Neural cell (in vitro differentiated cells): ENCODE results near the gene UBAP1L. TPM values are rescaled to one million over a fixed set of nuclear protein-coding genes. Genes with fewer than 3 reads are reported as not detected.

Experiments
- H2AFZ ChIP-seq: fragments of 200-600, 300-800 bp; sonication (generic), shearing (Covaris generic); 2 replicates; pipeline ENCODE4 v1.6.0; 2014; ENCODE audit warnings: low read depth, mild to moderate bottlenecking, antibody characterized with exemption, low read length, moderate library complexity
- H3F3A ChIP-seq: fragments of 200-600 bp; shearing (Covaris generic); 2 replicates; pipeline ENCODE4 v1.6.1; 2016; ENCODE audit warnings: mild to moderate bottlenecking, moderate library complexity, mixed read lengths, antibody characterized with exemption, low read length; ENCODE audit not compliant: insufficient read depth, poor library complexity, severe bottlenecking
- H3K27ac ChIP-seq: fragments of 200-600, 300-800 bp; sonication (generic), shearing (Covaris generic); 2 replicates; pipeline ENCODE4 v1.5.1; 2014; ENCODE audit warnings: mild to moderate bottlenecking, low read length, moderate library complexity
- H3K27me3 ChIP-seq: fragments of 300-800, 200-600 bp; sonication (generic), shearing (Covaris generic); 2 replicates; pipeline ENCODE4 v1.6.0; 2014; ENCODE audit warnings: mild to moderate bottlenecking, low read depth, low read length, moderate library complexity; ENCODE audit not compliant: insufficient read depth
- H3K36me3 ChIP-seq: fragments of 300-800, 200-600 bp; sonication (generic), shearing (Covaris generic); 2 replicates; pipeline ENCODE4 v1.5.1; 2014; ENCODE audit warnings: mild to moderate bottlenecking, antibody characterized with exemption, low read length, moderate library complexity; ENCODE audit not compliant: insufficient read depth
- H3K4me2 ChIP-seq: fragments of 300-800, 200-600 bp; sonication (generic), shearing (Covaris generic); 2 replicates; pipeline ENCODE4 v1.6.0; 2014; ENCODE audit warnings: mild to moderate bottlenecking, low read length
- H3K4me3 ChIP-seq: fragments of 300-800, 200-600 bp; sonication (generic), shearing (Covaris generic); 2 replicates; pipeline ENCODE4 v1.5.1; 2014; ENCODE audit warnings: mild to moderate bottlenecking, low read length, moderate library complexity
- H3K79me2 ChIP-seq: fragments of 200-600 bp; shearing (Covaris generic); replicated peaks from 2 replicates; pipeline ENCODE4 v1.6.0; 2014; ENCODE audit warnings: mild to moderate bottlenecking, low read length, moderate library complexity; ENCODE audit not compliant: insufficient read depth
- H3K9ac ChIP-seq: fragments of 300-800, 200-600 bp; sonication (generic), shearing (Covaris generic); 2 replicates; pipeline ENCODE4 v1.6.1; 2016; ENCODE audit warnings: mild to moderate bottlenecking, low read length, mixed read lengths
- H3K9me2 ChIP-seq: fragments of 200-600 bp; shearing (Covaris generic); 2 replicates; pipeline ENCODE4 v1.6.1; 2016; ENCODE audit warnings: mild to moderate bottlenecking, low read length, mixed read lengths; ENCODE audit not compliant: insufficient read depth
- H3K9me3 ChIP-seq: fragments of 200-600, 300-800 bp; sonication (generic), shearing (Covaris generic); 2 replicates; pipeline ENCODE4 v1.6.1; 2016; ENCODE audit warnings: mild to moderate bottlenecking, mixed run types, low read length, moderate library complexity, mixed read lengths
- H4K20me1 ChIP-seq: fragments of 200-600 bp; shearing (Covaris generic); 2 replicates; pipeline ENCODE4 v1.6.1; 2016; ENCODE audit warnings: mild to moderate bottlenecking, mixed run types; ENCODE audit not compliant: insufficient read depth
- EP300 ChIP-seq: fragments of 450-650 bp; conservative IDR thresholded peaks from 2 replicates; pipeline ENCODE4 v1.6.1; 2014; ENCODE audit warnings: antibody characterized with exemption, mild to moderate bottlenecking, moderate library complexity; ENCODE audit not compliant: poor library complexity, severe bottlenecking
- EZH2 ChIP-seq: fragments of 200-600, 300-800 bp; shearing (Covaris generic), sonication (generic); IDR thresholded peaks from 2 replicates; pipeline ENCODE4 v1.6.1; 2014; ENCODE audit warnings: antibody characterized with exemption, low read length, borderline replicate concordance, mild to moderate bottlenecking; ENCODE audit not compliant: insufficient read depth, poor library complexity, severe bottlenecking
- MXI1 ChIP-seq: fragments of 450-650 bp; conservative IDR thresholded peaks from 2 replicates; pipeline ENCODE4 v1.6.1; 2014; ENCODE audit warnings: antibody characterized with exemption, mild to moderate bottlenecking; ENCODE audit not compliant: poor library complexity, severe bottlenecking
- POLR2AphosphoS5 ChIP-seq: IDR thresholded peaks from 2 replicates; pipeline ENCODE4 v1.6.1; 2012
- RAD21 ChIP-seq: fragments of 450-650 bp; conservative IDR thresholded peaks from 2 replicates; pipeline ENCODE4 v1.6.1; 2014; ENCODE audit warnings: antibody characterized with exemption, mild to moderate bottlenecking, moderate library complexity
- SMC3 ChIP-seq: fragments of 450-650 bp; conservative IDR thresholded peaks from 2 replicates; pipeline ENCODE4 v1.6.1; 2014; ENCODE audit warnings: antibody characterized with exemption, mild to moderate bottlenecking, moderate library complexity; ENCODE audit not compliant: poor library complexity
- TAF1 ChIP-seq: IDR thresholded peaks from 2 replicates; pipeline ENCODE4 v1.6.1; 2012; ENCODE audit warnings: low read depth
- polyA plus RNA-seq: library from polyadenylated mRNA; depleted of rRNA; stranded (reverse); fragments of >200 nt; gene quantifications from 2 replicates; pipeline ENCODE4 v1.2.3, GENCODE V29; 2014
- TF ChIP-seq, protein P1 (sequence below): IDR thresholded peaks from 2 replicates; pipeline ENCODE4 v1.6.1; 2012; ENCODE audit warnings: borderline replicate concordance
- TF ChIP-seq, protein P2 (sequence below): fragments of 450-650 bp; IDR thresholded peaks from 2 replicates; pipeline ENCODE4 v1.5.1; 2014; ENCODE audit warnings: antibody characterized with exemption, mild to moderate bottlenecking, moderate library complexity; ENCODE audit not compliant: poor library complexity, severe bottlenecking

UBAP1L gene
- polyA plus RNA-seq, 1 donor from 2014 or later = 10.3 TPM

DNA sequence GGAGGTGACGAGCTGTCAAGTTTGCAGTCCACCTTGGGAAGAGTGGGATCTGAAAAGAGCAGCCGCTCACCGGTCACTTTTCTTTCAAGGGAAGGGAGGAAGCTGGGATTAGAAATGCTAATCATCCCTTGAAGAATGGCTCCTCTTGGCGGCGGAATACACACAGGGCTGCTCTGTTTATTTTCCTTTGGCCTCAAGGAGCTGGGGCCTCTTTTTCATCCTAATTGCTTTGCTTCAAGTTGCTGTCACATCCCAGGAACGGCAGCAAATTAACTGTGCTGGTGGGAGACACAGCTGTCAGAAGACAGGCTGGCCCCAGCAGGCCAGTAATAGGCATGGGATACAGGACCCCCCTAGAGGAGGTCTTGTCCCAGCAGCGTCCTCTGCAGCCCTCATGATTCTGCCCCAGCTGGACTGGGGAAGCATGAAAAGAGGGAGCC is 31.7 kb downstream of the UBAP1L start:
- TF ChIP-seq MXI1 (no peak), SMC3 (peak; percentile 58), RAD21 (peak; percentile 60)
- TF ChIP-seq, protein P1, sequence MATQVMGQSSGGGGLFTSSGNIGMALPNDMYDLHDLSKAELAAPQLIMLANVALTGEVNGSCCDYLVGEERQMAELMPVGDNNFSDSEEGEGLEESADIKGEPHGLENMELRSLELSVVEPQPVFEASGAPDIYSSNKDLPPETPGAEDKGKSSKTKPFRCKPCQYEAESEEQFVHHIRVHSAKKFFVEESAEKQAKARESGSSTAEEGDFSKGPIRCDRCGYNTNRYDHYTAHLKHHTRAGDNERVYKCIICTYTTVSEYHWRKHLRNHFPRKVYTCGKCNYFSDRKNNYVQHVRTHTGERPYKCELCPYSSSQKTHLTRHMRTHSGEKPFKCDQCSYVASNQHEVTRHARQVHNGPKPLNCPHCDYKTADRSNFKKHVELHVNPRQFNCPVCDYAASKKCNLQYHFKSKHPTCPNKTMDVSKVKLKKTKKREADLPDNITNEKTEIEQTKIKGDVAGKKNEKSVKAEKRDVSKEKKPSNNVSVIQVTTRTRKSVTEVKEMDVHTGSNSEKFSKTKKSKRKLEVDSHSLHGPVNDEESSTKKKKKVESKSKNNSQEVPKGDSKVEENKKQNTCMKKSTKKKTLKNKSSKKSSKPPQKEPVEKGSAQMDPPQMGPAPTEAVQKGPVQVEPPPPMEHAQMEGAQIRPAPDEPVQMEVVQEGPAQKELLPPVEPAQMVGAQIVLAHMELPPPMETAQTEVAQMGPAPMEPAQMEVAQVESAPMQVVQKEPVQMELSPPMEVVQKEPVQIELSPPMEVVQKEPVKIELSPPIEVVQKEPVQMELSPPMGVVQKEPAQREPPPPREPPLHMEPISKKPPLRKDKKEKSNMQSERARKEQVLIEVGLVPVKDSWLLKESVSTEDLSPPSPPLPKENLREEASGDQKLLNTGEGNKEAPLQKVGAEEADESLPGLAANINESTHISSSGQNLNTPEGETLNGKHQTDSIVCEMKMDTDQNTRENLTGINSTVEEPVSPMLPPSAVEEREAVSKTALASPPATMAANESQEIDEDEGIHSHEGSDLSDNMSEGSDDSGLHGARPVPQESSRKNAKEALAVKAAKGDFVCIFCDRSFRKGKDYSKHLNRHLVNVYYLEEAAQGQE = peak; percentile 72
- TF ChIP-seq, protein P2, sequence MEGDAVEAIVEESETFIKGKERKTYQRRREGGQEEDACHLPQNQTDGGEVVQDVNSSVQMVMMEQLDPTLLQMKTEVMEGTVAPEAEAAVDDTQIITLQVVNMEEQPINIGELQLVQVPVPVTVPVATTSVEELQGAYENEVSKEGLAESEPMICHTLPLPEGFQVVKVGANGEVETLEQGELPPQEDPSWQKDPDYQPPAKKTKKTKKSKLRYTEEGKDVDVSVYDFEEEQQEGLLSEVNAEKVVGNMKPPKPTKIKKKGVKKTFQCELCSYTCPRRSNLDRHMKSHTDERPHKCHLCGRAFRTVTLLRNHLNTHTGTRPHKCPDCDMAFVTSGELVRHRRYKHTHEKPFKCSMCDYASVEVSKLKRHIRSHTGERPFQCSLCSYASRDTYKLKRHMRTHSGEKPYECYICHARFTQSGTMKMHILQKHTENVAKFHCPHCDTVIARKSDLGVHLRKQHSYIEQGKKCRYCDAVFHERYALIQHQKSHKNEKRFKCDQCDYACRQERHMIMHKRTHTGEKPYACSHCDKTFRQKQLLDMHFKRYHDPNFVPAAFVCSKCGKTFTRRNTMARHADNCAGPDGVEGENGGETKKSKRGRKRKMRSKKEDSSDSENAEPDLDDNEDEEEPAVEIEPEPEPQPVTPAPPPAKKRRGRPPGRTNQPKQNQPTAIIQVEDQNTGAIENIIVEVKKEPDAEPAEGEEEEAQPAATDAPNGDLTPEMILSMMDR = peak; percentile 60
- Histone ChIP-seq H3K36me3 (no peaks in the 10 kb centered on the region), H3K79me2 (no peaks in the 10 kb centered on the region), H3K9ac (no peak overlapping the region), H3K9me2 (no peaks in the 10 kb centered on the region), H3K4me3 (no peak overlapping the region), H4K20me1 (no peaks in the 10 kb centered on the region), H3F3A (no peaks in the 10 kb centered on the region), H3K27me3 (peaks cover 14% of the 10 kb centered on the region), H2AFZ (no peak overlapping the region), H3K27ac (no peak overlapping the region), H3K9me3 (no peaks in the 10 kb centered on the region), H3K4me2 (no peak overlapping the region)

DNA sequence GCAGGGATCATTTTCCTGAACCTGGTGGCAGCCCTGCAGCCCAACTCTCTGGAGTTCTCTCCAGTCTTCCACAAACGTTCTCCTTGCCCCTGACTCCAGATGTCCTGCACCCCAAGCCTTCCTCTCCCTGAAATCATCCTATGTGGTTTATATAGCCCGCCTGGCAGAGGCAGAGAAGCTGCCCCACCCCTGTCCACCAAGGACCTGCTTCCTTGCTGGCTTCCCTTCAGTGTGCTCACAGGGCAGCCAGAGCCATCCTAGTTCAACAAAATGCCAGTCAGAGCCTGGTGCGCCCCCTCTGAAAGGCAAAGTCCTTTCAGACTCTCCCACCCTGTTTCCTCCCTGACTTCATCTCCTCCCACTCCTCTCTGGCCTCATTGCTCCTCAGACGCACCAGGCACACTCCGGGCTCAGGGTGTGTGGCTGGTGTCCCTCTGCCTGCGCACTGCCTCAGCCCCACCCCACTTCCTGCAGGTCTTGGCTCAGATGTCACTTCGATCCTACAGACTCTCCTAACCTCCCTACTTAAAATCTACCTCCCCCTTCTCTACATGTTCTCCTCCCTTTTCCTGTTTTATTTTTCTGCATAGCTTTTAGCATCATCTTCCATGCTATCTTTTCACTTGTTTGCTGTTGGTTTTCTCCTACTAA is 32.6 kb downstream of the UBAP1L start:
- Histone ChIP-seq H3K36me3 (no peaks in the 10 kb centered on the region), H4K20me1 (no peaks in the 10 kb centered on the region), H3K9ac (no peak overlapping the region), H3K79me2 (no peaks in the 10 kb centered on the region), H3K27ac (no peak overlapping the region), H3K4me3 (no peak overlapping the region), H3K27me3 (peaks cover 15% of the 10 kb centered on the region), H3K9me2 (no peaks in the 10 kb centered on the region), H3K9me3 (no peaks in the 10 kb centered on the region), H3K4me2 (no peak overlapping the region), H2AFZ (no peak overlapping the region), H3F3A (no peaks in the 10 kb centered on the region)
- TF ChIP-seq TAF1 = no peak
- TF ChIP-seq POLR2AphosphoS5 = no peak
- TF ChIP-seq EZH2 = no peak
- TF ChIP-seq, protein P1 = no peak
- no peak for TF ChIP-seq EP300
- no peak for TF ChIP-seq RAD21
- no peak for TF ChIP-seq MXI1
- TF ChIP-seq, protein P2 = no peak
- TF ChIP-seq SMC3 = no peak
